Astrocyte (in vitro differentiated cells and primary cell): ENCODE data around the gene BUB1. TPM values are rescaled to one million over a fixed set of nuclear protein-coding genes. Genes with fewer than 3 reads are reported as not detected.
A peak's percentile ranks its signal among the peaks of the same experiment; 100 is the strongest.

Experiments
- DNase-seq: peaks from one replicate; pipeline ENCODE4 v3.0.0-alpha.2; 2010; ENCODE audit warnings: low read depth
- FAIRE-seq: peaks from 2 replicates; lab custom pipeline; 2011; peaks lifted over from hg19 to GRCh38; lab: Jason Lieb, UNC
- H2AFZ ChIP-seq: 2 replicates; pipeline ENCODE4 v1.6.0; 2012; ENCODE audit warnings: low read depth, low read length, inconsistent platforms
- H3K27ac ChIP-seq: 2 replicates; pipeline ENCODE4 v1.5.1; 2011; ENCODE audit warnings: low read depth, low read length, inconsistent platforms
- H3K27me3 ChIP-seq: 2 replicates; pipeline ENCODE4 v1.6.0; 2011; ENCODE audit warnings: low read length, inconsistent platforms; ENCODE audit not compliant: insufficient read depth
- H3K36me3 ChIP-seq: 2 replicates; pipeline ENCODE4 v1.5.1; 2011; ENCODE audit warnings: low read length, inconsistent platforms; ENCODE audit not compliant: insufficient read depth
- H3K4me1 ChIP-seq: 2 replicates; pipeline ENCODE4 v1.5.1; 2011; ENCODE audit warnings: low read length, inconsistent platforms; ENCODE audit not compliant: insufficient read depth
- H3K4me2 ChIP-seq: 2 replicates; pipeline ENCODE4 v1.6.0; 2012; ENCODE audit warnings: low read length, inconsistent platforms
- H3K4me3 ChIP-seq: 2 replicates; pipeline ENCODE4 v1.5.1; 2011; ENCODE audit warnings: low read depth, mild to moderate bottlenecking, low read length, inconsistent platforms; ENCODE audit not compliant: insufficient read depth
- H3K79me2 ChIP-seq: 2 replicates; pipeline ENCODE4 v1.6.0; 2012; ENCODE audit warnings: mild to moderate bottlenecking, low read length, inconsistent platforms; ENCODE audit not compliant: insufficient read depth
- H3K9ac ChIP-seq: 2 replicates; pipeline ENCODE4 v1.6.0; 2012; ENCODE audit warnings: mild to moderate bottlenecking, low read length, inconsistent platforms
- H3K9me3 ChIP-seq: 2 replicates; pipeline ENCODE4 v1.5.1; 2012; ENCODE audit warnings: low read depth, mild to moderate bottlenecking, low read length, inconsistent platforms; ENCODE audit not compliant: insufficient read depth
- H4K20me1 ChIP-seq: 2 replicates; pipeline ENCODE4 v1.6.0; 2012; ENCODE audit warnings: low read length, inconsistent platforms; ENCODE audit not compliant: insufficient read depth
- H3K27ac Mint-ChIP-seq: one replicate; pipeline ENCODE4 v1.8.0; 2021; ENCODE audit warnings: mild to moderate bottlenecking, mixed read lengths; ENCODE audit not compliant: unreplicated experiment
- H3K27me3 Mint-ChIP-seq: one replicate; pipeline ENCODE4 v1.8.0; 2021; ENCODE audit warnings: low read depth, mixed read lengths; ENCODE audit not compliant: unreplicated experiment
- H3K36me3 Mint-ChIP-seq: one replicate; pipeline ENCODE4 v1.8.0; 2021; ENCODE audit warnings: low read depth, mixed read lengths; ENCODE audit not compliant: unreplicated experiment
- H3K4me1 Mint-ChIP-seq: one replicate; pipeline ENCODE4 v1.8.0; 2021; ENCODE audit warnings: low read depth, mixed read lengths; ENCODE audit not compliant: unreplicated experiment
- H3K4me3 Mint-ChIP-seq: one replicate; pipeline ENCODE4 v1.8.0; 2021; ENCODE audit warnings: mild to moderate bottlenecking, moderate library complexity, mixed read lengths; ENCODE audit not compliant: unreplicated experiment
- H3K9me3 Mint-ChIP-seq: one replicate; pipeline ENCODE4 v1.8.0; 2021; ENCODE audit warnings: mild to moderate bottlenecking, mixed read lengths; ENCODE audit not compliant: unreplicated experiment
- CTCF ChIP-seq: IDR thresholded peaks from 2 replicates; pipeline ENCODE4 v1.5.1; 2011; ENCODE audit warnings: low read depth, mild to moderate bottlenecking, inconsistent platforms, low read length, moderate library complexity; ENCODE audit not compliant: insufficient read depth
- EZH2 ChIP-seq: IDR thresholded peaks from 2 replicates; pipeline ENCODE4 v1.6.1; 2012; ENCODE audit warnings: mild to moderate bottlenecking, low read length, inconsistent platforms; ENCODE audit not compliant: insufficient read depth
- total RNA-seq: library from RNA; stranded (reverse); gene quantifications from 2 replicates; pipeline ENCODE4 v1.2.1, GENCODE V29; 2021

Gene BUB1
- total RNA-seq, 1 donor from 2014 or later, result 8.0 TPM

- Histone ChIP-seq H3K27ac (no peak overlapping the region), H4K20me1 (no peaks in the 10 kb centered on the region), H3K4me2 (no peak overlapping the region), H3K79me2 (no peaks in the 10 kb centered on the region), H3K4me1 (no peaks in the 10 kb centered on the region), H2AFZ (no peak overlapping the region), H3K36me3 (peaks cover 17% of the 10 kb centered on the region), H3K27me3 (no peaks in the 10 kb centered on the region), H3K4me3 (no peak overlapping the region), H3K9me3 (no peaks in the 10 kb centered on the region), H3K9ac (no peak overlapping the region)
- DNase-seq, result no peak
- H3K27me3 Mint-ChIP-seq, result no peaks in the 10 kb centered on the region
- FAIRE-seq, result no peak
- H3K9me3 Mint-ChIP-seq, result no peaks in the 10 kb centered on the region
- peaks cover 16% of the 10 kb centered on the region for H3K4me1 Mint-ChIP-seq
- TF ChIP-seq CTCF, result no peak
- TF ChIP-seq EZH2, result no peak
- peak overlapping the region; percentile 30 for H3K27ac Mint-ChIP-seq
- no peaks in the 10 kb centered on the region for H3K36me3 Mint-ChIP-seq
- peak overlapping the region; percentile 50 for H3K4me3 Mint-ChIP-seq
These were observed 13.7 kb downstream of the BUB1 start for GRCh38 chr2:110664135-110664534.

DNA sequence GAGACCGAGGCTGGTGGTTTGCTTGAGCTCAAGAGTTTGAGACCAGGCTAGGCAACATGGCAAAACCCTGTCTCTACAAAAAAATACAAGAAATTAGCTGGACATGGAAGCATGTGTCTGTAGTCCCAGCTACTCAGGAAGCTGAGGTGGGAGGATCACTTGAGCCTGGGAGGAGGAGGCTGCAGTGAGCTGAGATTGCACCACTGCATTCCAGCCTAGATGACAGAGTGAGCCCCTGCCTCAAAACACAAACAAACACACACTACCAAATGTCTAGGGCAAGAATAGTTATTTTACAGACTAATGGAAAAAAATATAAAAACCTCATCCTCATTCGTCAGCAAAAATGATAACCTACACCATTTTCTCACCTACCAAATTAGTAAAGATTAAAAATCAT is 15.3 kb downstream of the BUB1 start:
- Histone ChIP-seq H4K20me1 (no peaks in the 10 kb centered on the region), H3K27me3 (no peaks in the 10 kb centered on the region), H3K4me1 (no peaks in the 10 kb centered on the region), H3K36me3 (peaks cover 21% of the 10 kb centered on the region), H3K9ac (no peak overlapping the region), H3K79me2 (no peaks in the 10 kb centered on the region), H3K4me2 (no peak overlapping the region), H2AFZ (no peak overlapping the region), H3K9me3 (no peaks in the 10 kb centered on the region), H3K27ac (no peak overlapping the region), H3K4me3 (no peak overlapping the region)
- DNase-seq, result no peak
- H3K36me3 Mint-ChIP-seq, result no peaks in the 10 kb centered on the region
- H3K27ac Mint-ChIP-seq, result peak overlapping the region; percentile 85
- TF ChIP-seq CTCF, result no peak
- no peak for TF ChIP-seq EZH2
- peak overlapping the region; percentile 50 for H3K4me3 Mint-ChIP-seq
- H3K4me1 Mint-ChIP-seq, result peaks cover 26% of the 10 kb centered on the region
- no peak for FAIRE-seq
- H3K9me3 Mint-ChIP-seq, result no peaks in the 10 kb centered on the region
- no peaks in the 10 kb centered on the region for H3K27me3 Mint-ChIP-seq

DNA sequence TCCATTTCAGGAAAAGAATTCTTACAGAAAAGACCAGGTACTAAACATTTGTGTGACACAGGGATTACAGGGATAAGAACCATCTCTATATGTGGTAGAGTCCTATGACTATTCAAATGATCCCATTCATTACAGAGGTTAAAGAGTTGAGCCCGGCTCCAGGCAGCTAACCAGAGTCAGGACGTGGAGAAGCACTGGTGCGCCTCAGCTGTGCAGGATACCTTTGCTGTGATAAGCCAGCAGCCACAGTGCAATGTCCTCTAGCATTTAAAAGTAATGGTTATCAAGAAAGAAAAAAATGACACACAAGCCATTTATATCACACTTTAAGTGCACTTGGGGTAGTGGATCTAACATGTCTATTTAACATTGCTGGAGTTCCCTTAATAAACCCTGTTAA is 17.3 kb downstream of the BUB1 start:
- no peak overlapping the region for H3K4me3 Mint-ChIP-seq
- H3K79me2 ChIP-seq, result no peaks in the 10 kb centered on the region
- H3K4me1 ChIP-seq, result peaks cover 4% of the 10 kb centered on the region
- H3K36me3 Mint-ChIP-seq, result no peaks in the 10 kb centered on the region
- DNase-seq (no peak), FAIRE-seq (no peak)
- H2AFZ ChIP-seq, result no peak overlapping the region
- no peak overlapping the region for H3K9ac ChIP-seq
- H3K27me3 Mint-ChIP-seq, result no peaks in the 10 kb centered on the region
- TF ChIP-seq CTCF (no peak), EZH2 (no peak)
- H3K27me3 ChIP-seq, result no peaks in the 10 kb centered on the region
- no peaks in the 10 kb centered on the region for H3K9me3 ChIP-seq
- peaks cover 20% of the 10 kb centered on the region for H3K36me3 ChIP-seq
- no peak overlapping the region for H3K27ac Mint-ChIP-seq
- H3K4me2 ChIP-seq, result no peak overlapping the region
- H3K4me1 Mint-ChIP-seq, result peaks cover 35% of the 10 kb centered on the region
- no peak overlapping the region for H3K27ac ChIP-seq
- H3K9me3 Mint-ChIP-seq, result no peaks in the 10 kb centered on the region
- no peaks in the 10 kb centered on the region for H4K20me1 ChIP-seq
- H3K4me3 ChIP-seq, result no peak overlapping the region
